ENCODE data around the gene KLHL1. TPM values are rescaled to one million over a fixed set of nuclear protein-coding genes. Genes with fewer than 3 reads are reported as not detected.
A peak's percentile ranks its signal among the peaks of the same experiment; 100 is the strongest.
"Not testable (repeated sequence)": the region's sequence is repeated elsewhere in the genome, so short reads cannot be mapped to it uniquely, and the experiment has no call there.

Gene KLHL1, protein sequence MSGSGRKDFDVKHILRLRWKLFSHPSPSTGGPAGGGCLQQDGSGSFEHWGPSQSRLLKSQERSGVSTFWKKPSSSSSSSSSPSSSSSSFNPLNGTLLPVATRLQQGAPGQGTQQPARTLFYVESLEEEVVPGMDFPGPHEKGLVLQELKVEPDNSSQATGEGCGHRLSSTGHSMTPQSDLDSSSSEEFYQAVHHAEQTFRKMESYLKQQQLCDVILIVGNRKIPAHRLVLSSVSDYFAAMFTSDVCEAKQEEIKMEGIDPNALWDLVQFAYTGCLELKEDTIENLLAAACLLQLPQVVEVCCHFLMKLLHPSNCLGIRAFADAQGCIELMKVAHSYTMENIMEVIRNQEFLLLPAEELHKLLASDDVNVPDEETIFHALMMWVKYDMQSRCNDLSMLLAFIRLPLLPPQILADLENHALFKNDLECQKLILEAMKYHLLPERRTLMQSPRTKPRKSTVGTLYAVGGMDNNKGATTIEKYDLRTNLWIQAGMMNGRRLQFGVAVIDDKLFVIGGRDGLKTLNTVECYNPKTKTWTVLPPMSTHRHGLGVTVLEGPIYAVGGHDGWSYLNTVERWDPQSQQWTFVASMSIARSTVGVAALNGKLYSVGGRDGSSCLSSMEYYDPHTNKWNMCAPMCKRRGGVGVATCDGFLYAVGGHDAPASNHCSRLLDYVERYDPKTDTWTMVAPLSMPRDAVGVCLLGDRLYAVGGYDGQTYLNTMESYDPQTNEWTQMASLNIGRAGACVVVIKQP
- 1.3 and 1.5 TPM in 2 replicates for polyA plus RNA-seq (2014; cell fraction: cytosol; rRNA removed)
- 0.55 and 0.73 TPM in 2 replicates for polyA plus RNA-seq (2014; cell fraction: nucleus; rRNA removed)

DNA sequence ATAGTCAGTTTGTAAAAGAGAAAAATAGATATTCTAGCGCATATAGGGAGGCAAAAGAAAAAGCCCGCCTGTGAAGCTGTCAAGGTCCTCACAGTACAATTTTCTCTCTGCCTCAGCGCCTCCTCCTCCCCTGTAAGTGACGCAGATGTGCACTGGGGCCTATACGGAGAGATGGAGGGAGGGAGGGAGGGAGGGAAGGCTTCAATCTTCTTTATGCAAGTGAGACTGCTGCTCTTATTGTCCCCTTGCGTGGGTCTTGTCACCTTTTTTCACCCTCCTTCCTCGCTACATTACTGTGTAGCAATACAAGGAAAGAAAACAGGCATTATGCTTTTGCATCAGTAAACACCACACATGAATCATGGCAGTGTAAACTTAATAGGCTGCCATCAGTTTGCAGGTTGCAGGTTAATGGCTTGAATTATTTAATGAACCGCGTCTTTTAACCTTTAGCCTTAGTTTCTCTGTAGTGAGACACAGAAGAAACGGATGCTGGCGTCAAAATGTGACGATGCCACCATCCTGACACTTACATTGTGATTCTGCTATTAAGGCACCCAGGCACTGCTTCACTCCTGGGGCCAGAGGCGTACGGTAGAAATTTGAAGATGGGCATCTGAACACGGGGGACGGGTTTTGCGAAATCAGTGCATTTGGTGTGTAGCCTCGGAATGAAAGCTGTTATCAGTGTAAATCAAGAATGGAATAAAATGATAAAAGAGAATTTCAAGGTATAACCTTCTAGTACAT is at the start of gene KLHL1:
KLHL1 (minus strand) TSS at position 97 of the 750 bp plus-strand sequence. CDS start 753 bp downstream, outside the sequence.
- DNase-seq (ENCODE audit: low spot score): peak; percentile 59

DNA sequence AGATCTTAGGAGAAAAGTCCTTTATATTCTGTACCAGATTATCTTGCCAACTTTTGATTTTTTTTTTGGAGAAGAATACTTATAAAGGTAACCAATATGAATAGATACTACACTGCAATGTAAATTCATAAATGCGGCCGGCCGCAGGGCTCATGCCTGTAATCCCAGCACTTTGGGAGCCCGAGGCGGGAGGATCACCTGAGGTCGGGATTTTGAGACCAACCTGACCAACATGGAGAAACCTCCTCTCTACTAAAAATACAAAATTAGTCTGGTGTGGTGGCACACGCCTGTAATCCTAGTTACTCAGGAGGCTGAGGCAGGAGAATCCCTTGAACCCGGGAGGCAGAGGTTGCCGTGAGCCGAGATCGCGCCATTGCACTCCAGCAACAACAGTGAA is 34.4 kb upstream of the KLHL1 start:
- not testable (repeated sequence) for DNase-seq (ENCODE audit: low spot score)

DNA sequence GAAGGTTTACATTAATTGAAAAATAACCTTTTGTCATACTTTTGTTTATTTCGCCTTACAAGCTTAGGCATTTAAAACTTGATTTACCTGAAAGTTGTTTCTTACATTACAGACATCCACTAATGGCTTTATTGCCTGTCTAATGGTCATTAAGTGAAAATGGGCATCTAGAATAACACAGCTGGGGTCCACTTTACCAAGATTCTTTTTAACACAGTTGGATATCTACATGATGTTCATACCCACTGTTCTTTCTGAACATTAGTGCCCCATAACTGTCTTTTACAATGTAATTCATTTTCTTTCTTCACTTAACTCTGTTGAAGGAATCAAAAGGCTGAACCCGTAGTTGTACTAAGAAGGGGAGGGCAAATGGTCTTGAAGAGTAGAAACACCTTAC is 19.8 kb upstream of the KLHL1 start:
- no peak for DNase-seq (ENCODE audit: low spot score)

DNA sequence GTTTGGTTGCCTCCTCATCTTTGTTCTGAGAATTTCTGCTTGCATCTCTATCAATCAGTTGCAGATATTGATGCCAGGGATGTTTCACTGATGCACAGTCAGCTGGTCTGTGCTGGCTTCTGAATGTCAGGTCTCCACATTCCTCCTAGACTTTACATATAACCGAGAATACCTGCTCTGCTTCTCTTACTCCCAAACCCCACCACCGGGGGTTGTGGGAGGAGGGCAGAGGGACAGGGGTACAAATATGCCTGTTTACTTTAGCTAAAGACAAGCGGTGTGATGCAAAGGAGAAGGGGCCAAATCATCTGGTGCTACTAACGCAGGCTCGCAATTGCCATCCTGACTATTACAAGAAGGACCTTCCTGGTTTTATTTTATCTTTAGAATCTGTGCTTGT is 17.4 kb upstream of the KLHL1 start:
- DNase-seq (ENCODE audit: low spot score): no peak

DNA sequence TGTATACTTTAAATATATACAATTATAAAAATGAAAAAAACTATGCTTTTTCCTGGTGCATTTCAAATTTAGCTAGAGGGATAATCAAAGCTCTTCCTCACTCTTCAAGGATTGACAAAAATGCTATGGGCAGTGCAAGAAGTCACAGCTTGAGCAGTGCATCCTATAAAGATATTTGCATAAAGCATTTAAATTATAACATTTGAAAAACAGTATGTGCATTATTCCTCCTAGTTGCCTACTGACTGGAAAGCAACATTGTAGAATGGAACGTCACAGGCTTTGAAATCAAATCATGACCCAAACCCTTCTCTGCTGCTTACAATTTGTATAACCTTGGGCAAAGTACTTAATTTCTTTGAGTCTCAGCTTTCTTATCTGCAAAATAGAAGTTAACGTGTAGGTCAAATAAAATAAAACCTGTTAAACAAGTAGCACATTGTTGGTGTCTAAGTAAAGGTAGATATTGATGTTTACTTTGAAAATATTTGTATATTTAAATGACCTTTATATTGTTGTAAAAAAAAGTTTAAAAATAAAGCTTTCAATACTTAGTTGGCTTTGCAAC is 9.2 kb upstream of the KLHL1 start:
- DNase-seq (ENCODE audit: low spot score): no peak

DNA sequence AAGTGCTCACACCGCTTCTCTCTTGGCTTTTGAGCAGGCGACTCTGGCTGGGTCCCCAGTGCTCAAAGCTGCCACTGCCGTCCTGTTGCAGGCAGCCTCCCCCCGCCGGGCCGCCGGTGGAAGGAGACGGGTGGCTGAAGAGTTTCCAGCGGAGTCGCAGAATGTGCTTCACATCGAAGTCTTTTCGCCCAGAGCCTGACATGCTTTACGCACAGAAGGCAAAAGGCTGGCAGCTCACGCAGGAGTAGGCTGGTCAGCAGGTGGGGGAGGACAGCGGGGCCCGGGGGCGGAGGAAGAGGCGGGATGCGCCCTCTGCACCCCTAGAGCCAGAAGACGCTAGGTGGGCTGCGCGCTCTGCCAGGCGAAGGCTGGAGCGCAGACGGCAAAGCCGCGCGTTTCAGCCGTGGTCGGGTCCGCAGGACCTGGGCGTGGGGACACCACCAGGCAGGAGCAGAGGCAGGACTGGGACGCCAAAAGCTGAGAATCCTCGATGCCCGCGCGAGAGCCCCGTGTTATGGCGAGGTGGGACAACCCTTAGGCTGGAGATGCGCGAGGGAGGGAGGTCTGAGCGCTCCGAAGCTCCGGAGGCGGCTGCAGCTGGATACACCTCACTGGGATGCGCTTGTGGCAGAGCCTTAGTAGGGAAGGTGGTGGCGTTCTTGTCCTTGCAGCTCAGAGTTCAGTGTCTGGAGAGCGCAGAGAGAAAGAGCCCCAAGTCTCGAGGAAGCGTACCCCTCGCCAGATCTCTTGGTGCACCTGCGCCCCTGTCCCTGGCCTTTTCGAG is 562 bp downstream of the KLHL1 start, which contains the start of gene ATXN8OS:
ATXN8OS (plus strand) TSS at position 329 of the 784 bp plus-strand sequence.
- DNase-seq (ENCODE audit: low spot score): peak; percentile 55

DNA sequence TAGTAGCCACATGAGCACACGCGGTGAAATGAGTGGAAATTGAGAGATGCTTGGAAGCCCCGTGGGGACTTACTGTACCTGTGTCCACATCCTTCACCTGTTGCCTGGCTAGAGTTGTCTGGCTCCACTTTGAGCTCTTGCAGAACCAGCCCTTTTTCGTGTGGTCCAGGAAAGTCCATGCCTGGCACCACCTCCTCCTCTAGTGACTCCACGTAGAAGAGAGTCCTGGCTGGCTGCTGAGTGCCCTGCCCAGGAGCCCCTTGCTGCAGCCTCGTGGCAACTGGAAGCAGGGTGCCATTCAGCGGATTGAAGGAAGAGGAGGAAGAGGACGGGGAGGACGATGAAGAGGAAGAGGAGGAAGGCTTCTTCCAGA is 1.1 kb downstream of the KLHL1 start:
- DNase-seq (ENCODE audit: low spot score): peak; percentile 40

DNA sequence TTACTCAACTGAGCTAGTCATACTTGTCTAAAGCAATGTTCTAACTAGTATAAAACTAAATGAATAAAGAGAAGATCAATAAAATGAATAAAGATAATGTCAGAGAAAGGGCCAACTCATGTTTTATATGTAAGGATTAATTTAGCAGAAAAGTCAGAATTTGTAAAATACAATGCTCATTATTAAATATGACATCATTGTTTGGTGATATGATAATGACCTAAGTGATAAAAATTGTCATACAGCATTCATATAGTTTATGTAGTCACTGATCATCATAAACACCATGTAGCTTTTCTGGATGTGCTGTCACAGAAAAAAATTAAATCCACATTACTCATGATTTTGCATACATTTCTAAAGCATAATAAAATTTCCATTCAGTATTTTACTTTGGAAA is 3.8 kb downstream of the KLHL1 start:
- no peak for DNase-seq (ENCODE audit: low spot score)

DNA sequence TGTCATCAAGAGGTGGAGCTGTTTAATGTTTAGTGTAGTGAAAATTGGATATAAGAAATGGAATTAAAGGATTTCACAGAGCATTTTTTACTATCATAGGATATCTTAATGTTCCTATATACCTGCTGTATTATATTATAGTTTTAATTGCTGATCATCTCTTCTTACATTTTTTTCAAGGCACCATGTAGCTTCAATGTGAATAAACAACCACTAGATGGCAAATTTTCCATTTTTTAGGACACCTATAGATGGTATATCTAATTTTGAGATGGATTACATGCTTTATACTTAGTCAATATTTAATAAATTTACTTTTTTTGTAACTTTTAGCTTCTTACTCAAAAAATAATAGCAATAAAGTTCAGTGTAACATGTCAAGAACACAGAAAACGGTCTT is 9.6 kb downstream of the KLHL1 start:
- peak; percentile 20 for DNase-seq (ENCODE audit: low spot score)

DNA sequence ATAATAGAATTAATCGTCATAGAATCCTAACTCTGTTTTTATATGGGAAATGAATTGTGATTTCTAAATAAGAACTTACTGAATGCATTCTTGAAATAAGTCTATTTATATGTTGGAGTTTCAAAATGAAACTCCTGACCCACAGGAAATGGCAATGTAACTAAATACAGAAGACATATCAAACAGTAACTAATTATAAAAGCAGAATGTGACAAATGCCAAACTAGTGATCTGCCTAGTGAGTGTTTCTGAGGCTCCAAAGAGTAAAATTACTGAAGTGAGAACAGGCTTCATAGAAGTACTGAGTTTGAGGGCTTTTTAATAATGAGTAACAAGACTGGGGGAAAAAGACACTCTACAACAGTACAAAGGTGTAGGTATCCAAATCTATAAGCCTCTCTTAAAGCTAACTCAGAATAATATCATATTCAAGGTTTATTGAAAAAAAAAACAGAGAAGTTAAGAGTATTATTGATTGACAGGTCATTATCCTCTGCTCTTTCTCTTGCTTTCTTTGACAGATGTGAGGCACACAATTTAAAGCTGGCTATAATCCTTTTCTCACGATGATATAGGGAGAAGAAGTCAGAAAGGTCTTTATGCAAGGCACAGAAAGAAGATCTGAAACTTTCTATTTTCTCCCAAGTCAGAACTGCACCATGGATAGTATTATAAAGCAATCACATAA is 18.1 kb downstream of the KLHL1 start:
- DNase-seq (ENCODE audit: low spot score): no peak

DNA sequence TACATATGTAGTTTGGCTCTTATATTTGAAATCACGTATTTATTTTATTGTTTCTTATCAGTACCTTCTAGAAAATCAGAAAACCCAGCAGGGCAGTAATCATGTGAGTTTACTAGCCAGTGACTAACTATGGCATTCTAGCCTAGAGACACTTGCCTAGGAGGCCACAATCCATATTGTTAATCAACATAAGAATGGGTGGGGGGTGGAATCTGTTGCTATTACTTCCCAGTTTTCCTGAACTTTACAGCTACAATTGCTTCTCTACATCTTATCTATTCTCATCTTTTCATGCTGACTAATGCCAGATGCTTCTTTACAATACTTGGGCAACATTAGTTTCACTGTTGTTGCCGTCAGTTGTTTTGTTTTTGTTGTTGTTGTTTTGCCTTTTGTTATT is 19.3 kb downstream of the KLHL1 start:
- DNase-seq (ENCODE audit: low spot score): no peak

DNA sequence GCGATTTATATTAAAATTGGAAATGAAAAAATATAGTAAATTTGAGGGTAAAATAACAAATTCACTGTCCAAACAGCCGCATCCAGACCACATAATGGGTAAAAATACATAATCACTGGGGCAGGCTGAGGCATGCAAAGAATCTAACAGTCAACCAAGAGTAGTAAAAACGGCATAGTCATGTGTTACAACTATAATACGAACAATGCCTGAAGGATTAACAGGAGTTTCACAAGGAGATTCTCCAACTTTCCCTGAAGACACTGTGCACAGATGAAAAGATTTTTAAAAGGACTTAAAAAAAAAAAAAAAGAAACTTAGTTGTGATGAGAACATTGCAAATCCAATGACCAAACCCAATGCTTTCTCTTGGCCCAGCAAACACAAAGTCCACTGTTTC is 21.0 kb downstream of the KLHL1 start:
- DNase-seq (ENCODE audit: low spot score): no peak

DNA sequence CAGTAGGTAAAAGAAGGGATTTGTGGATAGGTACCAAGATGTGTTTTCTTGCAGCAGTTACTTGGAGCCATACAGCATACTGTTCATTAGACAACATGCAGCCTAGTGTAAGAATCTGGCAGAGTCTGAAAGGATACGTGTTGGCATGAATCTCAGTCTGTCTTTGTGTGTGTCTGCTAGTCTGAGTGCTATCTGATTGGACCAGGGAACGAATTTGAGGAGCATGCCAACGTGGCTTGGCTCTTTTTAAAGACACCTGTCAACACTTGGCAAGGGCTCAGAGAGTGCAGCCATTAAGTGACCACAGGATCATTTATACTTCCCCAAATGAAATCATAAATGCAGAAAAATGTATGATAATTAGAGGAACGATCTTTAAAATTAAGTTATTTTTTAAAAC is 28.2 kb downstream of the KLHL1 start:
- no peak for DNase-seq (ENCODE audit: low spot score)

DNA sequence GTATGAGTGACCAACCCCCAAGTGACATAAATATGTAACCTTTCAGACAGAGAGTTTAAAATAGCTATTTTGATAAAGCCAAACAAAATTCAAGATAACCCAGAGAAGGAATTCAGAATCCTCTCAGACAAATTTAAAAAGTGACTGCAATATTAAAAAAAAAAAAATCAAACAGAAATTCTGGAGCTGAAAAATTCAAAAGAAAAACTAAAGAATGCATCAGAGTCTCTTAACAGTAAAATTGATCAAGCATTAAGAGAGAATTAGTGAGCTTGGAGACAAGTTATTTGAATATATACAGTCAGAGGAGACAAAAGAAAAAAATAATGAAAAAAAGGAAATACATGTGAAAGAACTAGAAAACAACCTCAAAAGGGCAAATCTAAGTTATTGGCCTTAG is 53.7 kb downstream of the KLHL1 start:
- no peak for DNase-seq (ENCODE audit: low spot score)

DNA sequence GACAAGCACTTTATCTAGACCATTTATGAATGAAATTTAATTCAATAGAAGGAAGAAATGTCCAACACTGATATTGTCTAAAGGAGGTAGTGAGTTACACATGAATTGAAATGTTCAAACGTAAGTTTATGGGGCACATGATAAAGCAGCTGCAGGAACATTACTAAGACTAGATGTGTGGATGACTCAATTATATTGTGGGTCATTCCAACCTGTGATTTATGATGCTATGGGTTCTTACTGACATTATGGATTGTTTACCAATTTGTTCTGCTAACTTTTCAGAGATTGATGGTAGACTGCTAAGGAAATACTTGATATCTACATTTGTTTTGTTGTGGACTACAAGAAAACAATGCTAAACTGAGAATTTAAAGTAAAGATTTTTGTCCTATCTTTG is 56.7 kb downstream of the KLHL1 start:
- DNase-seq (ENCODE audit: low spot score): no peak

DNA sequence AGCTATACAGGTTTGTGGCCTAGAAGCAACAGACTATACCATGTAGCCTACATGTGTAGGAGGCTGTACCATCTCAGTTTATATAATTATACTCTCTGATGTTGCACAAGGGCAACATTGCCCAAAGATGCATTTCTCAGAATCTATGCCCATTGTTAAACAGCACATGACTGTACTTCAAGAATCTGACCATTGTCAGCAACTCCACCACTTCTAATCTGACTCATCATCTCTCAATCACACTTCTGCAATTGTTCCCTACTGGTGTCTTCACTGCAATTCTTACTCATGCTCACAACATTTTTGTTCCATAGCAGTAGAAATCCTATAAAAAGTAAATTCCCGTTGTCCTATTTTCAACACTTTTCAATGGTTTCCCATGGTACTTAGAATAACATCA is 64.6 kb downstream of the KLHL1 start:
- no peak for DNase-seq (ENCODE audit: low spot score)

DNA sequence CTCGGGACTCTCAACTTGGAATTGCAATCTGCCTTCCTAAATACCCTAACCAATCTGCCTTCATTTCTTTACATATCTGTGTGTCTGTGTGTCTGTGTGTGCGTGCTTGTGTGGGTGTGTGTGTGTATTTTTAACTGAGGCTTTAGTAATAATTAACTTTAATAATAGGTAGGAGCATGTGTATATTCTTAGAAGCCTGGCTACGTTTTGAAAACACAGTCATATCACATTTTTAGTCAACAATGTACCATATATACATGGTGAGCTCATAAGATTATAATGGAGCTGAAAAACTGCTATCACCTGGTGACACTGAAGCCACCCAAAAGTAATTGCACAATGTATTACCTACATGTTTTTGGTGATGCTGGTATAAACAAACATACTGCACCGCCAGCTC is 66.1 kb downstream of the KLHL1 start:
- DNase-seq (ENCODE audit: low spot score): no peak

DNA sequence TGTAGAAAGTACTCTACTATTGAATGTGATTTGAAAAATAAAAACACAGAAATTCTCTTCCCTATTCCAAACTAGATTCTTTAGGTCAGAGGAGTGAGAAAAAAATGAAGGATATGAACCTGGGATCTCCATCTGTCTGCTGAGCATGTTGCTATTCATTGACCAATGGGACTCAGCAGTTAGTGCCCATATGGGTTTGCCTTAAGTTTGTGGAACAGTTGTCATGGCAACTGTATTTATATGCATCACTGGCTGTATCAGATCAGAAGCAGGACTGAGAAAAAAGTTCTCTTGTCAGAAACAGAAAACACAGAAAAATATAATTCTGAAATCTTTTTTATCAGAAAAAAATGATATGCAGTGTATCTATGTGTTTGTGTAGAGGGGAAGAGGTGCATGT is 74.0 kb downstream of the KLHL1 start:
- DNase-seq (ENCODE audit: low spot score): no peak

DNA sequence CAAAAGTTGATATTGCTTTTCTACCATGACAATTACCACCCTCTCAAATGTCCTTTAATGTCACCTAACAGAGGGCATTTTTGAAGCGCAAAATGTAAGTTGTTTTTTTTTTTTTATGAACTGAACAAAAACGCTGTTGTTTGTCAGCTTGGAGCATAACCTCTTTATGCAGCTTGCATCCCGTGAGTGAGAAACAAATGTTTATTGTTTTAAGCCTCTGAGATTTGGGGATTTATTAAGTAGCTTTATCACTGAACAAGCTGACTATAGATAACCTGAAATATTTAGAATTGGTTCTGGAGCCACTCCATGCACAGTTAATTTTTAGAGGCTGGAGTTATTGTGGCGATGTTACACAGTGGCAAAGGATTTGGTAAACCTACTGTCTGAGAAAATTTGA is 80.7 kb downstream of the KLHL1 start:
- DNase-seq (ENCODE audit: low spot score): no peak

DNA sequence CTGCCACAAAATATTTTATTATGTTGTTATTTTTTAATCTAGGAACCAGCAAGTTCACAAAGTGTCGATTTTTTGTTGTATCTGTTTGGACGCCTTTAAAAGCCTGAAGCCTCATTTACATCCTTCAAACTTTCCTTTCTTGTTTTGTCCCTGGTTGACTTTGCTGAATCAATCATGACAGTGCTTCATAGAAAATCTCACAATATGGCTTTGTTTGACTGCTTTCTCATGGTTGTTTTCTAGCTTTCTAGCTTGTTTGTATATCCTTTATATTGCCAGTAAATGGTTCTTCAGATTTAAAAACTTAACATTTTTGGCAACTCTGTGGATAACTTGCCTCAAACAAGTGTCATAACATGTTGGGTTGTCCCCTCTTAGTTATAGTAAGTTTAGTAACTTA is 84.7 kb downstream of the KLHL1 start:
- DNase-seq (ENCODE audit: low spot score): no peak
